Cortex of kidney (tissue), 1 donor: ENCODE data around the gene CREG2.

Source experiments
- DNase-seq: peaks from one replicate; lab custom pipeline; 2025; lab: John Stamatoyannopoulos, UW

Gene CREG2

GRCh38 chr2:101409699-101410098, 22.4 kb upstream of the CREG2 start:
- no peak for DNase-seq

DNA sequence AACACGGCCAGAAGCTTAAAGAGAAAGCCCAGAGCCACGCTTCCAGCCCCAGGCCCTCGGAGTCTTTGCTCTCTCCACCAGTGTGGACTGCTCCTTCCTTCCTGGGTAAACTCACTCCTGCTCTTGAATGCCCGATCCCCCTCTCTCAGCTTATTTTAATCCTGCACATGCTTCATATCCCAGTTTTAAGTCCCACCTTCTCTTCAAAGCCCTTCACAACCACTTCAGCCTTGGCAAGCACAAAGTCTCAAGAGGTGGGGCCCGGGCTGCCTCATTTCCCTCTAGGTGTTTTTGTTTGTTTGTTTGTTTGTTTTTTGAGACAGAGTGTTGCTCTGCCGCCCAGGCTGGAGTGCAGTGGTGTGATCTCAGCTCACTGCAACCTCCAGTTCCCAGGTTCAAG, 21.6 kb upstream of the CREG2 start:
- no peak for DNase-seq

GRCh38 chr2:101405351-101405899, 18.1 kb upstream of the CREG2 start:
- no peak for DNase-seq

DNA sequence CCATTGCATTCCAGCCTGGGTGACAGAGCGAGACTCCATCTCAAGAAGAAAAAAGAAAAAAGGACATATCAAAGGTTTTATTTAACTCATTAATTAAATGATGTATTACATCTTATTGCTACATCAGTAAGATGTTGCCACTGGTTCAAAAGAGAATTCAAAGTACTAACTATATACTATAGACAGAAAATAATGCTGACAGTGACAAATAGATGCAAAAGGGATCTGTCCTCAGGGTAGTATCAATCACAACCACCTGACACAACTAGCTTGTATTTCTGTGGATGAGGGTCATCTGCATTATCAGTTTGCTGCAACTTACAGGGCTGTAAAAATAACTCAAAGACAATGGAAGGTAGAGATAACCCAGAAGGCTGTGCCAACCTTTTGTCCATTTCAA, 16.4 kb upstream of the CREG2 start:
- DNase-seq: no peak

DNA sequence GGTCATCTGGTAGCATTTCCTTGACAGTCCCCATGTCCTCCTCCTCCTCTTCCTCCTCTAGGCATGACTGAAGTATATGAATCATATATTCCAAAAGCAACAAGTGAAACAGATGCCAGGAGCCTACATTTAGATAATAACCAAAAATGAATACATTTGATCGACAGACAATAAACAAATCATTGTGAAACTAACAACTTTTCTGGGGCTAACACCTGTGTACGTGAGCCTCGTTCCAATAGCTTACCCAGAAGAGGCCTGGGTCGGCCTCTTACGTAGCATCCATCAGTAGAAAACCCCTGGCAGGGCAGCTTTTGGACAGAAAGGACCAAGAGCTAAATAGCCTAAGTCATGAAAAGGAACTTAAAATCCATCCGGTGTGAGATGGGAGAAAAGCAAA, 15.3 kb upstream of the CREG2 start:
- no peak for DNase-seq

GRCh38 chr2:101401906-101402305, 14.6 kb upstream of the CREG2 start:
- no peak for DNase-seq

- no peak for DNase-seq
Observed at GRCh38 chr2:101401326-101401665, 14.0 kb upstream of the CREG2 start.

DNA sequence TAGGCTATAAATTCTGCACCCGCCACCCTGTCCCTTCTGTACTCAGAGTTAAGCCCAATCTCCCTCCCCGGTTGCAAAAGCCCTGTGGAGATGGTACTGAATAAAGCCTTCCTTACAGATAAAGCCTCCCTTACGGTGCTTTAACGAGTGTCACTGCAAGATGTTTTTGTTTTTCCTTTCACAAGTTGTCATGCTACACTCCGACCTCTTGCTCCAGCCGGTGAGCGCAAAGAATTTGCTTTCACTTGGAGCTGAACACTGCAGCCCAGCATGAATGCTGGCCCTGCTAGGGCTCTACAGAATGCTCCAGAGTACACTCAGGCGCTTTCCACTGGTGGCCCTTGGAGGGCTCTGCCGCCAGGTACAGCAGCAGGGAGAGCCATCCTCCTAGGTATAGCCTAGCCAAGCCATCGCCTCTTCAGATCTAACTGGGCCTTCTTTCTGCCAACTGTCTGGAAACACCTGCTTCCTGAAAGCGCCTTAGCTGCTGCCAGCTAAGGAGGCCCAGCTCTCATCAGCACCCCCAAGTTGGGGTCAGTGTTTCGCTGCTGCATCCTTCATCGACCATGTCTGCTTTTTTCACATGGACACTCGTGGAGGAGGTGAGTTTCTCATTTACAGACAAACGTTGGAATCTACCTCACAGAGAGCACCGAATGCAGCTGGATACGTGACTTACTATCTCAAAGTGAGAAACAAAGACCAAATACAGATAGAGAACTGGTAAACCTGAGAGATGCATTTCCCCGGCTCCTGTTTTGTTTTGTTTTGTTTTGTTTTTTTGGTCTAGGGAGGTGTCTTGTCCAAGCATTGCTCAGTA, 13.4 kb upstream of the CREG2 start:
- no peak for DNase-seq

DNA sequence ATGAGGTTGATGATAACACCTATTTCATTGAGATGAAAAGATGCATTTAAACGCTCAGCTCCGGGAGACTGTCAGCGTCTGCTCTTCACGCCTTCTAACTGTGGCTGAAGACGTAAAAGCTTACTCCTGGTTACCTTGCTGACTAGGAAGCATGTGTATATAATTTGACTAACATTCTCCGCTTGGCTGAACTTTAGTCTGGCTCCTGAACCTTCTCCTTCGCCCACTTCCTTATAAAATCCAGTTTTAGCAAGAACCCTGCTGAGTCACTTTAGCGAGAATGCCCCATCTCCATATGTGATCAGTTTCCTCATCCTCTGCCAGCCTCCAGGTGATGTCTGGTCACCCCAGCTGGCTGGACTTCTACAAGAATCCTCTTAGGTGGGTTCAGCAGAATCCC, 12.7 kb upstream of the CREG2 start:
- no peak for DNase-seq

GRCh38 chr2:101399021-101399799, 11.9 kb upstream of the CREG2 start:
- DNase-seq: no peak

GRCh38 chr2:101398116-101398821, 11.0 kb upstream of the CREG2 start:
- DNase-seq: no peak

- no peak for DNase-seq
Observed at GRCh38 chr2:101396316-101396717, 9.0 kb upstream of the CREG2 start.

GRCh38 chr2:101395545-101396315, 8.4 kb upstream of the CREG2 start:
- no peak for DNase-seq

DNA sequence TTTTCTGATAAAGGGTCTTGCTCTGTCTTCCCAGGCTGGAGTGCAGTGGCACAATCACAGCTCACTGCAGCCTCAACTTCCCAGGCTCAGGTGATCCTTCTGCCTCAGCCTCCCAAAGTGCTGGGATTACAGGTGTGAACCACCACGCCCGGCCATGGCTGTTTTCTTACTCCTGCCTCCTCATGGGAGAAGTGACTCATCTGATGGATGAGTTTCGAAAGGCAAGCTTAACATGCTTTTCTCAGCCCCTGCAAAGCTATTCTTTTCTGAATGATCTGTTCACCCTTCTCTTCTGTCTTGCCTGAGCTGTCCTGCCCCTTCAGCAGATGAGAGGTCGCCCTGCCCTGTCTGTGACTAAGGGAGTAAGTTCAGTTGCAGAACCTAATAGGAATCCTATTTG, 929 bp upstream of the CREG2 start:
- DNase-seq: no peak

DNA sequence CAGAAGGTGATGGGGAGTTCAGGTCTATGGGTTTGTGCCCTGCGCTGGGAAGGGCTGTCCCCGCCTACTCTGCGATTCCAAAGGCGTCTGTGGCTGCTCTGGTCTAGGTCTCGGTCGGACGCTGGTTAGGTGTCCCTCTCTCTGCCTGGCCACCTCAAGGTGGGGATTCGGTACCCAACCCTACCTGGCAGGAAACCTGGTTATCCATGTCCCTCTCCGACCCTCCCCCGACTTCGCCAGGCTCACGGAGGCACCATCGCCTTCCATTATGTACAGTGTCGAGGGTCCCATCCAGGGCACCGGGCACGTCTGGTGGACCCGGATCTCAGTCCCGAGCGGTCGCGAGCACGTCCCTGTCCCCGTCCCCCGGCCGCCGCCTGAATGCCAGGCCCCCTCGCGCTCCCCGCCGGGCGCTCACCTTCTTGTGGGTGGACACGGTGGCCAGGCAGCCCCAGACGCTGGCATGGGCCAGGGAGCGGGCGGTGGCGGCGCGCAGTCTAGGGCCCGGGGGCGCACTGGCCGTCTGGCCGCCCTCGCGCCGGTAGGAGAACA, 628 bp downstream of the CREG2 start:
- DNase-seq: no peak

DNA sequence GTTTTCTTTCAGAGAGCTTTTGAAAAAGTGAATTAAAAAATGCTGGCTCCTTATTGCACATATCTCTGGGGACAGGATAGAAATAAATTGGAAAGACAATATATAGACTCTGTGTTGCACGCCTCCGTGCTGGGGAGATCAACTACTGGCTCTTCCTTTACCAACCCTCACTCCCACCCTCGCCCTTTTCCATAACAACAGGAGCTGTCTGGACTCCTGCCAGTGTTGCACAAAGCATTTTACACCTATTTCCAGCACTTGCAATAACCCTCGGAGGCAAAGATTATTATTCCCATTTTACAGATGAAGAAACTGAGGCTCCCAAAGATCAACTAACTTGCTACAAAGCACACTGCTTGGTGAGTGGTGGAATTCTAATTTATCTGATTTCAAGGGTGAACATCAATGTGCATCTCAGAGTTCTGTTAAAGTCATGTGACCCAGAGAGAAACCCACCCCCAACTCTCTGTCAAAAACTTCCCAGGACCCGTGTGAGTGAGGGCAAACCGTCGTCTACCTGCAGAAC, 4.2 kb downstream of the CREG2 start:
- no peak for DNase-seq

DNA sequence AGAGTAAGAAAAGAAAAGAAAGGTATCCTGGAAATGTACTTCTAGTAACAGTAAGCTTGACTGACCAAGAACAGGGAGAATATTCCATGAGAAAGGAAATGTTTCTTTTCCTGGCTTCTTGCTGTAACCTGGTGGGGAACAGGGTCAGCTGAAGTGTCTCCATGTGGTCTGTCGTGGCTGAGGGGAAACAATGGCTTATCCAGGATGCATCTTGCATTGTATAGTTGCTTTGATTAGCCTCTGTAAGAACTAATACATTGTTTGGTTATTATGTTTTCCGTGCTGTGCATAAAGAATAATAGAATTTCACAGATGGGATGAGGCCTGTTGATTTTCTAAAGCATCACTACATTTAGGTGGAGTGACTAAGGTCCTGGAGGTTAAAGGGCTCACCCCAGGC, 4.9 kb downstream of the CREG2 start:
- no peak for DNase-seq

- DNase-seq: no peak
Observed at GRCh38 chr2:101380376-101380775, 6.9 kb downstream of the CREG2 start.

- DNase-seq: no peak
Observed at GRCh38 chr2:101379091-101379490, 8.2 kb downstream of the CREG2 start.

GRCh38 chr2:101375653-101376052, 11.7 kb downstream of the CREG2 start:
- DNase-seq: no peak

- no peak for DNase-seq
Observed at GRCh38 chr2:101374821-101375561, 12.3 kb downstream of the CREG2 start.
